ENCODE data around the gene FAM193A.

The FAM193A gene

DNA sequence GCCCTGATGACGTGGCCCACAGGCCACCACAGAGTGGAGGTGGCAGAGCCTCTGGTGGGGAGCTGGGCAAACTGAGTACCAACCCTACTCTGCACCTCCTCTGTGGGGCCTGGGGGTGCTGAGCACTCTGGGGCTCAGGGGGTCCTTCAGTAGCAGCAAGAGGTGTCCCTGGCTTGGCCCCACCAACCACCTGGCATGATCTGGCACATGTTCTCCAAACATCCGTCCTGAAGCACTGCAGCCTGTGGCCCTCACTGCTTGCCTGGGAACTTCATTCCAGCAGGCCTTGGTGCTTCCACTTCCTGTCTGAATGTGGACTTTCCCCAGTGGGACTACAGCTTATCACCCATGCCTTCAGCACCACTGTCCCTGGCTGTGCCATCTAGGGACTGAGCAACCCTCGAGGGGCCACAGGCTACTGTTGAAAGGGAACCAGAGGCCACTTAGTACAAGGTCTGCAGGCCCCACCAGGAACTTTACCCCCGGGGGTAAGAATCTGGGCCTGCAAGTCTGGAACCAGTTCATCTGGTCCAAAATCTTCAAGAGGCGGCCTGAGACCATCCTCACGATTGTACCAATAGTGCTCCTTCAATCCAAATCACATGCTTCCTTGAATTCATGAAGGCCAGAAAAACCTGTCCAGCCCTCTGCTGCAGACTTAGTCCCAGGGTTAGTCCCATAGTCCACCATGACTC lies 206.5 kb downstream of the FAM193A start:
- no peak overlapping the region for H3K9ac ChIP-seq (ENCODE audit: low read length)
- H3K4me3 ChIP-seq (ENCODE audit: low read depth, low read length): no peak overlapping the region
- 0 out of 2 replicates have a peak, but pooled peaks cover 2% of the 10 kb centered on the region for H3K9me3 ChIP-seq (ENCODE audit: control insufficient read depth, insufficient read depth, low read depth, low read length)
- H3K27ac ChIP-seq (ENCODE audit: low read depth, low read length): no peak overlapping the region
- H3K27me3 ChIP-seq (ENCODE audit: control insufficient read depth, insufficient read depth, low read length): no peaks in the 10 kb centered on the region
- H3K4me1 ChIP-seq (ENCODE audit: control insufficient read depth, insufficient read depth, low read length): peaks cover 11% of the 10 kb centered on the region; the same call in 1 of the 2 replicates
- H3K36me3 ChIP-seq (ENCODE audit: control insufficient read depth, insufficient read depth, low read length): peaks cover 64% of the 10 kb centered on the region

GRCh38 chr4:2743518-2744445 lies 207.3 kb downstream of the FAM193A start:
- Histone ChIP-seq H3K36me3 (ENCODE audit: control insufficient read depth, insufficient read depth, low read length) (peaks cover 64% of the 10 kb centered on the region), H3K4me3 (ENCODE audit: low read depth, low read length) (no peak overlapping the region), H3K27me3 (ENCODE audit: control insufficient read depth, insufficient read depth, low read length) (no peaks in the 10 kb centered on the region), H3K27ac (ENCODE audit: low read depth, low read length) (no peak overlapping the region), H3K9ac (ENCODE audit: low read length) (no peak overlapping the region), H3K4me1 (ENCODE audit: control insufficient read depth, insufficient read depth, low read length) (peaks cover 11% of the 10 kb centered on the region; the same call in 1 of the 2 replicates), H3K9me3 (ENCODE audit: control insufficient read depth, insufficient read depth, low read depth, low read length) (no peaks in the 10 kb centered on the region)

- H3K36me3 ChIP-seq (ENCODE audit: control insufficient read depth, insufficient read depth, low read length): peaks cover 64% of the 10 kb centered on the region
- H3K4me3 ChIP-seq (ENCODE audit: low read depth, low read length): no peak overlapping the region
- H3K27ac ChIP-seq (ENCODE audit: low read depth, low read length): no peak overlapping the region
- H3K9ac ChIP-seq (ENCODE audit: low read length): no peak overlapping the region
- no peaks in the 10 kb centered on the region for H3K9me3 ChIP-seq (ENCODE audit: control insufficient read depth, insufficient read depth, low read depth, low read length)
- H3K4me1 ChIP-seq (ENCODE audit: control insufficient read depth, insufficient read depth, low read length): peaks cover 11% of the 10 kb centered on the region; the same call in 1 of the 2 replicates
- H3K27me3 ChIP-seq (ENCODE audit: control insufficient read depth, insufficient read depth, low read length): no peaks in the 10 kb centered on the region
Observed at GRCh38 chr4:2744576-2745270, 208.3 kb downstream of the FAM193A start.

GRCh38 chr4:2745516-2745915 lies 209.1 kb downstream of the FAM193A start:
- no peaks in the 10 kb centered on the region for H3K9me3 ChIP-seq (ENCODE audit: control insufficient read depth, insufficient read depth, low read depth, low read length)
- H3K36me3 ChIP-seq (ENCODE audit: control insufficient read depth, insufficient read depth, low read length): peaks cover 64% of the 10 kb centered on the region
- H3K27ac ChIP-seq (ENCODE audit: low read depth, low read length): no peak overlapping the region; the same call in 1 of the 2 replicates
- H3K4me3 ChIP-seq (ENCODE audit: low read depth, low read length): no peak overlapping the region
- H3K4me1 ChIP-seq (ENCODE audit: control insufficient read depth, insufficient read depth, low read length): peaks cover 11% of the 10 kb centered on the region; the same call in 1 of the 2 replicates
- H3K9ac ChIP-seq (ENCODE audit: low read length): no peak overlapping the region
- no peaks in the 10 kb centered on the region for H3K27me3 ChIP-seq (ENCODE audit: control insufficient read depth, insufficient read depth, low read length)

GRCh38 chr4:2745981-2746806 lies 209.7 kb downstream of the FAM193A start:
- H3K36me3 ChIP-seq (ENCODE audit: control insufficient read depth, insufficient read depth, low read length): peaks cover 64% of the 10 kb centered on the region
- no peaks in the 10 kb centered on the region for H3K9me3 ChIP-seq (ENCODE audit: control insufficient read depth, insufficient read depth, low read depth, low read length)
- peaks cover 11% of the 10 kb centered on the region; the same call in 1 of the 2 replicates for H3K4me1 ChIP-seq (ENCODE audit: control insufficient read depth, insufficient read depth, low read length)
- H3K27ac ChIP-seq (ENCODE audit: low read depth, low read length): no peak overlapping the region; the same call in 1 of the 2 replicates
- H3K27me3 ChIP-seq (ENCODE audit: control insufficient read depth, insufficient read depth, low read length): no peaks in the 10 kb centered on the region
- no peak overlapping the region for H3K9ac ChIP-seq (ENCODE audit: low read length)
- H3K4me3 ChIP-seq (ENCODE audit: low read depth, low read length): no peak overlapping the region

- H3K4me3 ChIP-seq (ENCODE audit: low read depth, low read length): no peak overlapping the region
- H3K4me1 ChIP-seq (ENCODE audit: control insufficient read depth, insufficient read depth, low read length): peaks cover 11% of the 10 kb centered on the region; the same call in 1 of the 2 replicates
- H3K27ac ChIP-seq (ENCODE audit: low read depth, low read length): no peak overlapping the region
- H3K9me3 ChIP-seq (ENCODE audit: control insufficient read depth, insufficient read depth, low read depth, low read length): no peaks in the 10 kb centered on the region
- H3K36me3 ChIP-seq (ENCODE audit: control insufficient read depth, insufficient read depth, low read length): peaks cover 57% of the 10 kb centered on the region
- no peak overlapping the region for H3K9ac ChIP-seq (ENCODE audit: low read length)
- no peaks in the 10 kb centered on the region for H3K27me3 ChIP-seq (ENCODE audit: control insufficient read depth, insufficient read depth, low read length)
Observed at GRCh38 chr4:2746891-2747695, 210.6 kb downstream of the FAM193A start.

GRCh38 chr4:2750719-2751605 lies 214.5 kb downstream of the FAM193A start:
- no peak overlapping the region for H3K27ac ChIP-seq (ENCODE audit: low read depth, low read length)
- H3K9ac ChIP-seq (ENCODE audit: low read length): no peak overlapping the region
- H3K36me3 ChIP-seq (ENCODE audit: control insufficient read depth, insufficient read depth, low read length): peaks cover 26% of the 10 kb centered on the region
- peaks cover 16% of the 10 kb centered on the region; the same call in 1 of the 2 replicates for H3K4me1 ChIP-seq (ENCODE audit: control insufficient read depth, insufficient read depth, low read length)
- H3K27me3 ChIP-seq (ENCODE audit: control insufficient read depth, insufficient read depth, low read length): no peaks in the 10 kb centered on the region
- H3K4me3 ChIP-seq (ENCODE audit: low read depth, low read length): no peak overlapping the region
- no peaks in the 10 kb centered on the region for H3K9me3 ChIP-seq (ENCODE audit: control insufficient read depth, insufficient read depth, low read depth, low read length)

DNA sequence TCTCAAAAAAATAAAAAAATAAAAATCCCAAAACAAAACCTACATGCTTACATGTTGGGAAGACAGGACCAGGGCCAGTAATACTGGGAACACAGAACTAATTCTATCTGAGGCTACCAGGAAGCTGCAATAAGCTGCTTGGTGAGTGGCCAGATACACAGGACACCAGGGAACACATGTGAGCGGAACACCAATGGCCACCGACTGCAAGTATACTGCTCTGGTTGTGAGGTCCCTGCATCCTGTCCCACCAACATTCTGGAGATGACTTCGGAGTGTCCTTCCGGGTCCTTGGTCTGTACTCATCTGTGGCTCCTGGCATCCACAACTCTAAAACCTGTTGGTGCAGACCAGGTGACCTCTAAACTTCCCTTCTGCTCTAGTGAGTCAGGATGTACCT lies 217.0 kb downstream of the FAM193A start:
- no peak overlapping the region for H3K27ac ChIP-seq (ENCODE audit: low read depth, low read length)
- peaks cover 12% of the 10 kb centered on the region; the same call in 1 of the 2 replicates for H3K4me1 ChIP-seq (ENCODE audit: control insufficient read depth, insufficient read depth, low read length)
- no peak overlapping the region for H3K9ac ChIP-seq (ENCODE audit: low read length)

More for the DNA sequence above, 217.0 kb downstream of the FAM193A start:
- Histone ChIP-seq H3K27me3 (ENCODE audit: control insufficient read depth, insufficient read depth, low read length) (no peaks in the 10 kb centered on the region), H3K9me3 (ENCODE audit: control insufficient read depth, insufficient read depth, low read depth, low read length) (no peaks in the 10 kb centered on the region), H3K36me3 (ENCODE audit: control insufficient read depth, insufficient read depth, low read length) (peaks cover 7% of the 10 kb centered on the region; the same call in 1 of the 2 replicates), H3K4me3 (ENCODE audit: low read depth, low read length) (no peak overlapping the region)

Measured in HUES6 (cell line).